HG03097 (cell line): ENCODE measurements around the gene NUPR1.
"Not testable (repeated sequence)": the region's sequence is repeated elsewhere in the genome, so short reads cannot be mapped to it uniquely, and the experiment has no call there.

Source experiments
- ATAC-seq: cut with Tn5 transposase; IDR thresholded peaks from one replicate; pipeline ENCODE4 v1.9.1; 2021; ENCODE audit not compliant: unreplicated experiment, low FRiP score

The NUPR1 gene, protein sequence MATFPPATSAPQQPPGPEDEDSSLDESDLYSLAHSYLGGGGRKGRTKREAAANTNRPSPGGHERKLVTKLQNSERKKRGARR

DNA sequence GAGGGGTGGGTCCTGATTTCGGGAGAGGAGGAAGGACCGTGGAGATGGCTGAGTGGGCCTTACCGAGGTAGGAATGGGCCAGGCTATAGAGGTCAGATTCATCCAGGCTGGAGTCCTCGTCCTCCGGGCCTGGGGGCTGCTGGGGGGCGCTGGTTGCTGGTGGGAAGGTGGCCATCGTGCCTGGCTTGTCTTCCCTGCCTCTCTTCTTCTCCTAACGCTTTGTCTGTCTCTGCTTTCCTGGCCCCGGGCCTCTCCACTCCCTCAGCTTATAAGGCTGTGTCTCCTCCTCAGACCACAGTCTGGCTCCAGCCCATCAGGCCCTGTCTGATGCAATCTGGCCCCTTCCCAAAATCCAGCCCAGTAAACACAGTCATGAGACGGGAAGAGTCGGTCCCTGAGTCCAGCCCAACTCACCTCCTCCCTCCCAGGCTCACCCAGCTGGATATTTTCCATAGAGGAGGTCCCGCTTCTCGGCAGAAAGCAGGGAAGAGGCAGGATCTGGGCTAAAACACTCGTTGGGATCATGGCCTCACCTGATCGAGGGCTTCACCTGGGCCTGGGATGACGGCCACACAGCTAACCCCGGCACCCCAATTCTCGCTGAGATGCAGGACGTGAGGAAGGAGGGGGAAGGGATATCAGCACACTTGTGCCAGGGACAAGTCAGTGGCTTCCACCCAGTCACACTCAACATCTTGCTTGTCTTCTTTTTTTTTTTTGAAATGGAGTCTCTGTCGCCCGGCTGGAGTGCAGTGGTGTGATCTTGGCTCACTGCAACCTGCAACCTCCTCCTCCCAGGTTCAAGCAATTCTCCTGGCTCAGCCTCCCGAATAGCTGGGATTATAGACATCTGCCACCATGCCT lies at the start of gene NUPR1:
TSS of gene NUPR1 (minus strand) at position 242 of the 864 bp plus-strand sequence. CDS start at position 175, 67 bp downstream.
- ATAC-seq: no peak

DNA sequence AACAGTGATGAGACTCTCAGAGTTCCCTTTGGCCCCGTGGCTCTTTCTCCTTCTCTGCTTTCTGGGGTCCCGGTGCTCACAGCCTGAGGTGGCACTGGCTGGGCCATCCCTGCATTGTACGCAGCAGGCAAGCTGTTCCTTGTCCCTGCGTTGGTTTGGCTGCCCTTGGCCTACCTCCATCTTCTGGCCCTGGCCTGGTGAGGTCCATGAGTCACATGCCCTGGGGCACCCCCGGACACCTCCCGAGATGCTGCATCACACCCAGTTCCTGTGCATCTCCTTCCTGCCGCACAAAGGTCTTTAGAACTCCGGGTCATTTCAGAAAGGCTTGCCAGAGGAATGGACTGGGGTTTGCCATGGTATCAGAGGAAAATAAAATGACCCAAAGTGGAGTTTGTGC lies 48.6 kb upstream of the NUPR1 start:
- ATAC-seq: no peak

DNA sequence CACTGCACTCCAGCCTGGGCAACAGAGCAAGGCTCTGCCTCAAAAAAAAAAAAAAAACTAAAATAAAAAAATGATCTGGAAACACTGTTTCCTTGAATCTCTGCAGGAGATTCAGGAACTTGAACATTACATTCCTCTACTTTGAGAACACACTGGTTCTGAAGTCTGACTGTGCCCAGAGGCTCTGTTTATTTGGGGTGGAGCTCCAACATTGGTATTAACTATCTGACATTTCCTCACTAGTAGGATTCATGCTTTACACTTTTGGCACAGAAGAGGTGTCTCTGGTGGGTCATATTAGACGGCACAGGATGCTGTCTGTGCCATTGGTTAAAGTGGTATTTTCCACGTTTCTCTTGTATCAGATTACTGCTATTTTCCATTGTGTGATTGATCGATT lies 47.7 kb upstream of the NUPR1 start:
- ATAC-seq: no peak

DNA sequence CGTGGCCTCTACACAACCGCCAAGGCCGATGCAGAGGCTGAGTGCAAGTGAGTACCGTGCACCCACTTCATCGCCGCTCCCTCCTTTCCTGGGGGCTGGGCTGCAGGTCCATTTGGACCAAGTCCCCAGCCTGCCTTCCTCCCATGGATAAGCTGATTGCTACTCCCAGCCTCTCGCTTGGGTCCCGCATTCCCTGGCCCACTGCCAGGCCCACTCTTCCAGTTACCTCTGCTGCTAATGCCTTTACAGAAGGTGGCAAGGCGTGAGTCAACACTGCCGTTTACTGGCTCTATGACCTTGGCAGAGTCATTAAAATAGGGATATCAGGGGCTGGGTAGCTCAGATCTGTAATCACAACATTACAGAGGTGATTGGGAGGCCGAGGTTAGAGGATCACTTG lies 46.9 kb upstream of the NUPR1 start:
- ATAC-seq: no peak

DNA sequence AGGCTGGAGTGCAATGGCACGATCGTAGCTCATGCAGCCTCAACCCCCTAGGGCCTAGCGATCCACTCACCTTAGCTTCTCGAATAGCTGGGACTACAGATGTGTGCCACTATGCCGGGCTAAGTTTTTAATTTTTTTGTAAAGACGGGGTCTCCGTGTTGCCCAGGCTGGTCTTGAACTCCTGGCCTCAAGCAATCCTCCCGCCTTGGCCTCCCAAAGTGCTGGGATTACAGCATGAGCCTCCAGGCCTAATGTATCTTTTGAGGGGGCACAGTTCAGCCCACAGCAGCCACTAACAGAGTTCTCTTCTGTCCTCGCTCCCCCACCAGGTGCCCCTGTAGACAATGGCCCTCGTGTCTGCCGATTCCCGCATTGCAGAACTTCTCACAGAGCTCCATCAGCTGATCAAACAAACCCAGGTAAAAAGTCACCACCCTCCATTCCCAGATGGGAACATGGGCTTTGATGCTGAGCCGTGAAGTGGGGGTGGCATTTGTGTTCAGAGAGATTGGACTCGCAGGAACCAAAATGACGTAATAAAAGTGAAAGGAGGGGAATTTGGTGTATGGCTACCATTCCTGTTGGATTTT lies 42.0 kb upstream of the NUPR1 start:
- ATAC-seq: no peak

DNA sequence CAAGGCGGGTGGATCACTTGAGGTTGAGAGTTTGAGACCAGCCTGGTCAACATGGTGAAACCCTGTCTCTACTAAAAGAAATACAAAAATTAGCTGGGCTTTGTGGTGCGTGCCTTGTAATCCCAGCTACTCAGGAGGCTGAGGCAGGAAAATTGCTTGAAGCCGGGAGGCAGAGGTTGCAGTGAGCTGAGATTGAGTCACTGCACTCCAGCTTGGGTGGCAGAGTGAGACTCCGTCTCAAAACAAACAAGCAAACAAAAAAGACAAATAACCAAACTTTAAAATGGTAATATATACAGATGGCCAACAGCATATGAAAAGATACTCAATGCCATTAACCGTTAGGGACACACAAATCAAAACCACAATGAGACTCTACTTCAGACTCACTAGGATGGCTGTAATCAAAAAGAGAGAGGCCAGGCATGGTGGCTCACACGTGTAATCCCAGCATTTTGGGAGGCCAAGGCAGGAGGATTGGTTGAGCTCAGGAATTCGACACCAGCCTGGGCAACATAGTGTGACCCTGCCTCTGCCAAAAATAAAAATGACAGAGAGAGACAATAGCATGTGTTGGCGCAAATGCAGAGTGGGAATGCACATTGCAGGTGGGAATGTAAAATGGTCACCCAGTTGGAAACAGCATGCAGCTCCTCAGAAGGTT lies 36.8 kb upstream of the NUPR1 start:
- no peak for ATAC-seq

DNA sequence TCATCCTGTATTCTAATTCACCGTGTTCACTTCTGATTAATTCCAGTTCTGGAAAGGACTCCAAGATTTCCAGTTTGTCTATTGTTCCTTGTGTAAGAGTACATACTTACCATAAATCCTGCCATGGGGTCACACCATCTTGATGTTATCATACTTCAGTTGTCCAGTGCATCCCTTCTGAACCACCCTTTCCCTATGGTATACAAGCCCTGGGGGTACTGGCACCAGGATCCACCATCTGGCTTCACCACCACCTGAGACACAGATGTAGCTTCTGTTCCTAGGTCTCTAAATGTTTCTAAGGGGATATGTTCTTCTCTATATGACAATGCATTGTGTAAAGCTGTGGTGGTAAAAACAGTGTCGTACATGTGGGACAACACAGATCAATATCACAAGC lies 36.2 kb upstream of the NUPR1 start:
- no peak for ATAC-seq

DNA sequence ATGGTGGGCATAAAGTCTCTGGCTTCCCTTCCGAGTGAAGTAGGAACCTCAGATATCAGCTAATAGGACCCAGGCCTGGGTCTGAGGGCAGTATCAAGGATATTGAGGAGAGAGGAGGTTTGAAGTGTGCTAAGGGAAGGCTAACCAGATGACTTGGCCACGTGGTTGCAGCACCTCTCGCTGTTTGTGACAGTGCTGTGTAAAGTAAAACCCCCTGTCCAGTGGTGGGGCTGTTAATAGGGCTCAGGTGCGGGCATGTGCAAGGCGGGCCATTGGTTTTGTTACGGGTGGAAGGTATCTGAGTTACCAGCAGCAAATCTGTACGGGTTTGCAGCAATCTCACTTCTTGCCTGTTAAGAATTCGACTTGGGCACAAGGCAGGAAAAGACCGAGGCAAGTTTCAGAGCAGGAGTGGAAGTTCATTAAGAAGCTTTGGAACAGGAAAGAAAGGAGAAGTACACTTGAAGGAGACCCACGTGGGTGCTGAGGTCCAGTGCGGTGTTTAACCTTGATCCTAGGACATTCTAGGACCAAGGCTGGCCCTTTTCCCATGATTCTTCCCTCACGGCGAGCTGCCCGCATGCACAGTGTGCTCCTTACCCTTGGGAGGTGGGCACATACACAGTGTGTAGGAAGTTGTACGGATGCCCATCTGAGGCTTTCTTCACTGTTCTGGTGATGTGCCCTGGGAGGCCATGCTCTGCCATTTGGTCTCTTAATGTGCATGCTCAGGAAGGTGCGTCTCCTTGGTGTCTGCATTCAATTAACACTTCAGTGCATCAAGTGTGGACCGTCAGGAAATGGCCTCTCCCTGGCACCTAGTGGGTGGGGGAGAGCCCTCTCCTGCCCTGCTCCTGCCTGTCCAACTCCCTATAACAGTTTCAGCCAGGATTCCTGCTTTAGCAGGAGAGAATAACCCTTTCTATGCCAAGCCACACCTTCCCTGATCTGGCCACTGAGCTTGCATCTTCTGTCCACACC lies 35.3 kb upstream of the NUPR1 start:
- no peak for ATAC-seq

DNA sequence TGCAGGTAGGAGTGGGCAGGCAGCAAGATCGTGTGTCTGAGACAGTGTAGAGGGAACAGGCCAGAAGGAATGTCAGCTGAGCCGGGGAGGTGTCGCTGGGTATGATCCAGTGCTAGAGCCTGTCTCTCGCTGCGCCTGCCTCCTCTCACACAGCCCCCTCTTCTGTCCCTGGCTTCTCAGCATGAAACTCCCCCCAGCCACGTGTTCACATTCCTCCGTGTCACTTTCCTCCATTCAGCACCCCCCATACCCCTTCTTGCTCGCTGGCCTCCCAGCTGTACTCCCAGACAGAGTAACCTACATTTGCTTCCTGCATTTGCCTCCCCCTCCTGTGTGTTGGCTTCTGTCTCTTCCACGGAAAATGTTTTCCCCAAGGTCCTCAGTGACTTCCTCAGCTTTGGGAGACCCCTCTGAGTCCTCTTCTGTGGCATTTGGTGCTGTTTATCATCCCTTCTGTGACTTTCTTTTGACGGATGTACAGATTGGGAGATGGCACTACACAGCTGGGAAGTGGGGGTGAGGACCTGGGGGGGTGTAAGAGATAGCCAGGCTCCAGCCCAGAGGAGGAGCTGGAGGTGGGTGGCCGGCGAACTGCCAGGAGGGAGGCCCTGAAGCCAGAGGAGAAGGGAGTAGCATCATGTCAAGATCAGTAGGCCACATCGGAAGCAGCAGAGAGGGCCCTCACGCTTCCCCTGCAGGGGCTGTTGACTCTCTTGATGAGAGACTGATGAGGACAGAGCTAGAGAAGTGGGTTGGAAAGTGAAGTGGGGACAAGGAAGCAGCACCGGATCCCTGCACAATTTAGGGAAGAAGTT lies 34.1 kb upstream of the NUPR1 start:
- no peak for ATAC-seq

DNA sequence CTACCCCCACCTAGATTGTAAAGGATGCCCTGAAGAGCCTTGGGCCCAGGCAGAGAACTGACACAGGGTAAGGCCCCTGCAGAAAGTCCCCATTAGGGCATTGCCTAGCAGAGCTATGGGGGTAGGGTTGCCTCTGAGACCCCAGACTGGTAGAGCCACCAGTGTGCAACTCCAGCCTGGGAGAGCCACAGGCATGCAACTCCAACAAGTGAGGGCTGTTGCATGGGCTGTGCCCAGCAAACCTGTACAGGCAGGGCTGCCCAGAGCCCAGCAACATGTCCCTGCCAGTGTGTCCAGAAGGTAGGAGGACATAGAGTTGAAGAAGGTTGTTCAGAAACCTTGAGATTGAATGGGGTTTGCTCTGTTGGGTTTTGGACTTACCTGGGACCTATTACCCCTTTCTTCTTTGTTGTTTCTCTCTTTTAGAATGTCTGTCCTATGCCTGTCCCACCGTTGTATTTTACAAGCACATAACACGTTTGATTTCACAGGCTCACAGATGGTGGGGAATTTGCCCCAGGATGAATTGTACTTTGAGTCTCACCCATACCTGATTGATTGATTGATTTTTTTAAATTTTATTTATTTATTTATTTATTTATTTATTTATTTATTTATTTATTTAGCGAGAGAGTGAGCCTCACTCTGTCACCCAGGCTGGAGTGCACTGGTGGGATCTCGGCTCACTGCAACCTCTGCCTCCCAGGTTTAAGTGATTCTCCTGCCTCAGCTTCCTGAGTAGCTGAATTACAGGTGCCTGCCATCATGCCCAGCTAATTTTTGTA lies 31.4 kb upstream of the NUPR1 start:
- ATAC-seq: no peak

DNA sequence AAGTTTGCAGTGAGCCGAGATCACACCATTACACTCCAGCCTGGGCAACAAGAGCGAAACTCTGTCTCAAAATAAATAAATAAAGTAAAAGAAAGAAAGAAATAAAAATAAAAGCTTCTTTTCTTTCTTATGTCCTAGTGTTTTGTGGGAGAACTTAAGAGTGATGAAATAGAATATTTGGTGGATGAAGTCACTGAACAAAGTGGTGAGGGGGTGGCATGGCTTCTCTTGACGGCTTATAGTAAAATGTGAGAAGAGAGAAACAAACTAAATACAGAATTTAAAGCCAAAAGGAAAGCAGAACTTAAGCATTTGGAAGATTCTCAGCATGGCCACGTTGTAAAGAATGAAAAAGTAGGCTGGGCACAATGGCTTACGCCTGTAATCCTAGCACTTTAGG lies 30.2 kb upstream of the NUPR1 start:
- no peak for ATAC-seq

DNA sequence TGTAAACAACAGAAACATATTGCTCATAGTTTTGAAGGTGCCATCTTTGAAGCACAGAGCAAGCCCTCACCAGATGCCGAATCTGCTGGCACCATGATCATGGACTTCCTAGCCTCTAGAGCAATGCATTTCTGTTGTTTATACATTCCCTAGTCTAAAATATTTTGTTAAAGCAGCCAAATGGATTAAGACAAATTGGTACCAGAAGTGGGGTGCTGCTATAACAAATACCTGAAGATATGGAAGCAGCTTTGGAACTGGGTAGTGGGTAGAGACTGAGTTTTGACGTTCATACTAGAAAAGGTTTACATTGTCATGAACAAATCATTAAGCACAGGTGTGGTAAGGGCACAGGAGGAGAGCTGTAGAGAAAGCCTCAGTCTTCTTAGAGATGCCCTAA lies 28.5 kb upstream of the NUPR1 start:
- ATAC-seq: no peak

DNA sequence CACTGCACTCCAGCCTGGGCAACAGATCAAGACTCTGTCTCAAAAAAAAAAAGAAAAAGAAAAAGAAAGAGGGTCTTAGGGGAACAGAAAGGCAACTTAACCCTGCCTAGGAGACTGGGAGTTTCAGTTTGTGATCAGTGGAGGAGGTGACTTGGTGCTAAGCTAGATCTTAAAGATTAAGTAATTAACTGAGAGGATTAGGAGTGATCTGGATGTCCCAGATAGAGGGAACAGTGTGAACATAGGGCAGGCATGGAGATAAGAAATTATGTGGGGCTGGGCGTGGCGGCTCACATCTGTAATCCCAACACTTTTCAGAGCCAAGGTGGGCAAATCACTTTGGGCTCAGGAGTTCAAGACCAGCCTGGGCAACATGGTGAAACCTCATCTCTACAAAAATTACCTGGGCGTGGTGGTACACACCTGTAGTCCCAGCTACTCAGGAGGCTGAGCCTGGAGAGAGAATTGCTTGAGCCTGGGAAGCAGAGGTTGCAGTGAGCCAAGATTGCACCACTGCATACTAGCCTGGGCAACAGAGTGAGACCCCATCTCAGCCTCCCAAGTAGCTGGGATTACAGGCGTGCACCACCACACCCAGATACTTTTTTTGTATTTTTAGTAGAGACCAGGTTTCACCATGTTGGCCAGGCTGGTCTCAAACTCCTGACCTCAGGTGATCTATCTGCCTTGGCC lies 27.6 kb upstream of the NUPR1 start:
- not testable (repeated sequence) for ATAC-seq

DNA sequence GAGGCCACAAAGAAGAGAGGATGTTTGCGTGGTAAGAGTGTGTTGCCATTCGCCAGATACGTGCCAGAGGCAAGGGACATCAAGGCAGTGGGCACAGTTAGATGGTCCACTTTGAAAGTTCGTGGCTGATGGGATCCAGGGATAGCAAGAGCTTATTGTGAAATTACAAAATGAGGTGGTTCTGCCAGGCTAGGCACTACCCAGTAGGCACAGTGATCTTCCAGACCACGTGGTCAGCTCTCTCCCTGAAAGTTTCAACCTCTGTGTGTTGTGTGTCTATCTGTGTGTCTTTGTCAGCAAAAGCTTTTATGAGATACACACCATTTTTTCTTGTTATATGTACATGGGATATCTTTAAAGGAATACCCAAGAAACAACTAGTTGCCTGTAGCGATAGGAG lies 24.4 kb upstream of the NUPR1 start:
- no peak for ATAC-seq

DNA sequence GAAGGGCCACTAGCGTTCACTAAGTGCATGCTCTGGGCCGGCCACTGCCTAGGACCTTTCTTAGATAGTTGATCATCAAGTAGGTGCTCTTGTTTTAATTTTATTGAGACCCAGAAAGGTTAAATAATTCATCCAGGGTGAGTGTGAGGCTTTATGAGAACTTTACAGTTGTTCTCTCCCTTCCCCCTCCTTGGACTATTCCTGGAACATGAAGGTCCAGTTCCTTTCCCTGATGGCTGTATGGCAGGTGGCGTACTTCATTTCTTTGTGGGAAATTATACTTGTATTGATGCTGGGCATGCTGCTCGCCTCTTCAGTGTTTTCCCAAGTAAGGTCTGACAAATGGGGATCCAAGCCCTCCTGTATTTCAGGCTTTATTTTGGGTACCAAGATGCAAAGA lies 23.4 kb upstream of the NUPR1 start:
- no peak for ATAC-seq

DNA sequence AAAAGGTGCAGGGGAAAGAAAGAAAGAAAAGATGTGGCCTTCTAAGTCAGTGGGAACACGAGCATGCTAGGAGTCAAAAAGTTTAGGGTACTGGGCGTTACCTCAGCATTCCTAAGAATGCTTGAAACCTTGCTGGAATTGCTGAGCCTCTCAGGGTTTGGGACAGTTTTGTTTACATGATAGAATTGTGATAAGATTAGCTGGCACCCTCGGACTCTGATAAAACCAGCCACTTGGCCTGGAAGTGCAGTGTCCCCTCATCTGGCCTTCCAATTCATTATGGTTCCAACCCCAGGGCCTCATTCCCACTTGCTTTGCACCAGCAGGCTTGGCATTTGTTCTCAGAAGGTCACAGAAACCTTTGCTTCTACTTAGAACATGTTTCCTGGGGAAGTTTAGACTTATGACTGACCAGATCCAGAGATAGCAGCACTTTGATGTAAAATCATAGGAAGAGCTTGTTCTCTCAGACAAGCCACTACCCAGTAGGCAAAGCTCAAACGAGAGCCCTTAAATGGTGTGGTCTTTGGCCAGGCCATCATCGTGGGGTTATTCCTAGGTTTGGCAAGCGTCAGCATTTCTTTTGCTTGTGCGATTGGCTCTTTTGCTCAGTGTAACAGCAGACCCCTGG lies 22.9 kb upstream of the NUPR1 start:
- ATAC-seq: no peak

DNA sequence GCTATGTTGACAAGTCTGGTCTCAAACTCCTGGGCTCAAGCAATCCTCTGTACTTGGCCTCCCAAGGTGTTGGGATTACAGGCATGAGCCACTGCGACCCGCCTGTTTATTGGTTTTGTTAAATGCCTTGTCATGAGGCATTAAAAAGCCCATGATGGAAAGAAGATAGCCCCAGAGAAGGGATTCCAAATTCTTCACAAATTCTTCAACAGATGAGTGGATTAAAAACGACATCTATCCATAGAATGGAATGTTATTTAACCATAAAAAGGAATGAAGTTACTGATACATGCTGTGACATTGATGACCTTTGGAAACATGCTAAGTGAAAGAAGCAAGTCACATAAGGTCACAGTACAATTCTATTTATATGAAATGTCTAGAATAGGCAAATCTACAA lies 19.7 kb upstream of the NUPR1 start:
- no peak for ATAC-seq

DNA sequence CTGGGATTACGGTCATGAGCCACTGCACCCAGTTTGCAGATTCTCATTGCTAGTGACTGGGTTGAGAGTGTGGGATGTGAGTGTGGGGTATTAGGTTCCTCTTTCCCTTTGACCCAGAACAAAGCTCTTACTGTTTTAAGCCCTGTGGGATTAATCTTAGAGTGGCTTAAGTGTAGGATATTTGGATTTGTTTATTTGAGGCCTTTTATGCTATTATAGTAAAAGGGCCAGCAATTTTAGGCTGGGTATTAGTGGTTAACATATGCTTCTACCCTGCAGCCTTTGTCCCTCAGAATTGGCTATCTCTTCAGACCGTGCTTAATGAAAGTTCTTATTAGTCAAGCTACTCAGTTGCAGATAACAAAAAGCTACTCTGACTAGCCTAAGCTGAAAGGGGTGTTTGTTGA lies 18.1 kb upstream of the NUPR1 start:
- ATAC-seq: no peak
